ENCODE data around the gene LATS1. TPM values are rescaled to one million over a fixed set of nuclear protein-coding genes. Genes with fewer than 3 reads are reported as not detected.

The LATS1 gene
- total and polyA plus RNA-seq, 10 of the 15 experiments (the other 5 are each of a cell fraction or from before 2014, with no cell fraction given), result 2.1 to 15.6 (median 11.0) TPM

- no peak overlapping the region for H3K4me3 ChIP-seq
- no peak overlapping the region for H3K4me2 ChIP-seq (ENCODE audit: control insufficient read depth, insufficient read depth)
- CTCF ChIA-PET, result no interaction called here
- in situ Hi-C loops (cut with MboI) (no loop called here), intact Hi-C loops (cut with micrococcal nuclease; ENCODE audit: unreplicated experiment) (no loop called here)
- POLR2A ChIA-PET, result no interaction called here
- H4K20me1 ChIP-seq (ENCODE audit: control insufficient read depth, insufficient read depth), result no peaks in the 10 kb centered on the region
- H3K4me1 ChIP-seq (ENCODE audit: control insufficient read depth, insufficient read depth, low read length), result no peaks in the 10 kb centered on the region
- FAIRE-seq (no peak), ATAC-seq (no peak), DNase-seq (ENCODE audit: low read depth, low spot score) (no peak)
- BruUV-seq (replicated peaks), result no TSS peak
- 74% methylated on average over 4 of the region's 4 CpGs for whole genome bisulfite sequencing (ENCODE audit: insufficient coverage, insufficient replicate concordance, low lambda C conversion rate, missing lambda C conversion rate)
- SMC1A ChIA-PET (ENCODE audit: uncharacterized antibody, unreplicated experiment), result interaction anchor here (0.6 to 1.0 kb wide), 2 partner anchors 10 to 550 kb away, joined by 3 read pairs; no protein-coding TSS in a partner anchor
- peaks cover 2 to 8% of the 10 kb centered on the region in 2 experiments; a peak in 3 of 4 replicates for H3K36me3 ChIP-seq (ENCODE audit: control insufficient read depth in 2 of 2, insufficient read depth in 2 of 2, low read length in 1 of 2)
- H3K9ac ChIP-seq (ENCODE audit: control insufficient read depth, insufficient read depth, low read length), result no peak overlapping the region
- H2AFZ ChIP-seq (ENCODE audit: control insufficient read depth, low read depth, low read length), result no peak overlapping the region
- H3K9me3 ChIP-seq (replicated peaks; ENCODE audit: control insufficient read depth, insufficient read depth, low read length), result no peaks in the 10 kb centered on the region; the same call in 2 of the 3 replicates
- TF ChIP-seq FOXM1 (IDR thresholded peaks at IDR 0.05; ENCODE audit: low read depth, low read length) (no peak), HDAC6 (IDR thresholded peaks at IDR 0.05; ENCODE audit: unreplicated experiment) (no peak), NKRF (conservative IDR thresholded peaks at IDR 0.05) (no peak), SREBF1 (IDR thresholded peaks at IDR 0.05; ENCODE audit: low read length) (no peak), ZNF24 (IDR thresholded peaks at IDR 0.05) (no peak), ESRRA (IDR thresholded peaks at IDR 0.05; ENCODE audit: low read length) (no peak), CEBPB (IDR thresholded peaks at IDR 0.05; ENCODE audit: borderline replicate concordance in 1 of 2, low read depth in 2 of 2, low read length in 2 of 2) (no peak), SUZ12 (IDR thresholded peaks at IDR 0.05; ENCODE audit: unreplicated experiment) (no peak), USF2 (IDR thresholded peaks at IDR 0.05; ENCODE audit: borderline replicate concordance, low read depth, low read length) (no peak), MXI1 (IDR thresholded peaks at IDR 0.05; ENCODE audit: low read depth, low read length) (no peak), GATAD2B (conservative IDR thresholded peaks at IDR 0.05; ENCODE audit: low read depth) (no peak), EED (IDR thresholded peaks at IDR 0.05; ENCODE audit: low read depth) (no peak)
- TF ChIP-seq, protein P1, sequence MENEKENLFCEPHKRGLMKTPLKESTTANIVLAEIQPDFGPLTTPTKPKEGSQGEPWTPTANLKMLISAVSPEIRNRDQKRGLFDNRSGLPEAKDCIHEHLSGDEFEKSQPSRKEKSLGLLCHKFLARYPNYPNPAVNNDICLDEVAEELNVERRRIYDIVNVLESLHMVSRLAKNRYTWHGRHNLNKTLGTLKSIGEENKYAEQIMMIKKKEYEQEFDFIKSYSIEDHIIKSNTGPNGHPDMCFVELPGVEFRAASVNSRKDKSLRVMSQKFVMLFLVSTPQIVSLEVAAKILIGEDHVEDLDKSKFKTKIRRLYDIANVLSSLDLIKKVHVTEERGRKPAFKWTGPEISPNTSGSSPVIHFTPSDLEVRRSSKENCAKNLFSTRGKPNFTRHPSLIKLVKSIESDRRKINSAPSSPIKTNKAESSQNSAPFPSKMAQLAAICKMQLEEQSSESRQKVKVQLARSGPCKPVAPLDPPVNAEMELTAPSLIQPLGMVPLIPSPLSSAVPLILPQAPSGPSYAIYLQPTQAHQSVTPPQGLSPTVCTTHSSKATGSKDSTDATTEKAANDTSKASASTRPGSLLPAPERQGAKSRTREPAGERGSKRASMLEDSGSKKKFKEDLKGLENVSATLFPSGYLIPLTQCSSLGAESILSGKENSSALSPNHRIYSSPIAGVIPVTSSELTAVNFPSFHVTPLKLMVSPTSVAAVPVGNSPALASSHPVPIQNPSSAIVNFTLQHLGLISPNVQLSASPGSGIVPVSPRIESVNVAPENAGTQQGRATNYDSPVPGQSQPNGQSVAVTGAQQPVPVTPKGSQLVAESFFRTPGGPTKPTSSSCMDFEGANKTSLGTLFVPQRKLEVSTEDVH (IDR thresholded peaks at IDR 0.05; ENCODE audit: low read depth, partially characterized antibody), result no peak
- TF ChIP-seq, protein P2, sequence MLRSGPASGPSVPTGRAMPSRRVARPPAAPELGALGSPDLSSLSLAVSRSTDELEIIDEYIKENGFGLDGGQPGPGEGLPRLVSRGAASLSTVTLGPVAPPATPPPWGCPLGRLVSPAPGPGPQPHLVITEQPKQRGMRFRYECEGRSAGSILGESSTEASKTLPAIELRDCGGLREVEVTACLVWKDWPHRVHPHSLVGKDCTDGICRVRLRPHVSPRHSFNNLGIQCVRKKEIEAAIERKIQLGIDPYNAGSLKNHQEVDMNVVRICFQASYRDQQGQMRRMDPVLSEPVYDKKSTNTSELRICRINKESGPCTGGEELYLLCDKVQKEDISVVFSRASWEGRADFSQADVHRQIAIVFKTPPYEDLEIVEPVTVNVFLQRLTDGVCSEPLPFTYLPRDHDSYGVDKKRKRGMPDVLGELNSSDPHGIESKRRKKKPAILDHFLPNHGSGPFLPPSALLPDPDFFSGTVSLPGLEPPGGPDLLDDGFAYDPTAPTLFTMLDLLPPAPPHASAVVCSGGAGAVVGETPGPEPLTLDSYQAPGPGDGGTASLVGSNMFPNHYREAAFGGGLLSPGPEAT (IDR thresholded peaks at IDR 0.05; ENCODE audit: low read depth), result no peak
- RAD21 ChIA-PET (ENCODE audit: unreplicated experiment), result interaction anchor here (0.6 kb wide), 2 partner anchors 43 to 157 kb away, joined by 3 read pairs; no protein-coding TSS in a partner anchor
- H3K27me3 ChIP-seq (replicated peaks in 1 of 2; ENCODE audit: control insufficient read depth in 2 of 2, insufficient read depth in 2 of 2, low read length in 1 of 2), result no peaks in the 10 kb centered on the region
- no peaks in the 10 kb centered on the region for H3K79me2 ChIP-seq (ENCODE audit: control insufficient read depth, insufficient read depth, low read length)
- no peak overlapping the region for H3K27ac ChIP-seq (ENCODE audit: control insufficient read depth, insufficient read depth)
Measured at GRCh38 chr6:149614337-149614736, 103.6 kb downstream of the LATS1 start.

All from GM12878 (cell line).